ENCODE data around the gene KRIT1. TPM values are rescaled to one million over a fixed set of nuclear protein-coding genes. Genes with fewer than 3 reads are reported as not detected.

Gene KRIT1
- total RNA-seq (ENCODE audit: unreplicated experiment): 37.8 TPM
- long read RNA-seq, partial matches to known transcripts: 2 of 4 reads
- long read RNA-seq, other reads (novel, unspliced or antisense): 2 of 4 reads

DNA sequence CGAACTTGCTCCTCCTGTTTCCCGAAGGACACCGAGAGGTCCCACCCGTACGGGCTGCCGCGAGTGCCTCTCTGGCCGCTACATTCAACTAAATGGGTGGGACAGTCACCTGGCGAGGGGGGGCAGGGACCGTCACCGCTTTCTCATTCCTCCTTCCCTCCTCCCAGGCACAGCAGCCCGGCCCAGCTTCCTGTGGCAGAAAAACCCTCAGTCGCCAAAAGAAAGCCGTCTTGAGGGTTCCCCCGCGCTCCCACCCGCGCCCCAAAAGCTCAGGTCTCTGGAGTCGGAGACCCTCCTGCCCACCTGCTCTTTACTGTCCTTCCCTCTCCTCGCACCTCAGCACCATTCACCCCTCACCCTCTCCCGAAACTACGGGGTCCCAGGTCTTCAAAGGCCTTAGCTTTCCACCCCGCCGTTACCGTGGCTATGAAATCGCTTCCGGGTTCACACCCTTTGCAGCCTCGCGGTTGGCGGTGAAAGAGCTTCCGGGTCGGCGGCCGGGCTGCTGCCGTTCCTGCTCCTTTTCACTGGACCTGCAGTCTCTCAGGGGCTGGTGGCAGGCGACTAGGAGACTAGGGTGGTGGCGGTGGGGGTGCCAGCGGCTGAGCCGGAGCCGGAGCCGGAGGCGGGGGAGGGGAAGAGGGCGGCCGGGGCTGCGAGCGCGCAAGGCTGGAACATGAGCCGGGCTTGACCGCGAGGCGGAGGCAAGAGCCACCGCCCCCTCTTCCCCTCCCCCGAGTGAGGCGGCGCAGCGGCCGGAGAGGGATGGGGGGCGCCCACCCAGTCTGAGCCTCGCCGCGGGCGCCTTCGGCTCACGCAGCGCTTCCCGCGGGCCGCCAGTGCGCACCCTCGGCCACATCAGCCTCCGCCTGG is at the start of gene KRIT1, which contains the start of gene ANKIB1:
KRIT1 (minus strand) TSS at position 428 of the 873 bp plus-strand sequence. CDS start 3,779 bp downstream, outside the sequence.
ANKIB1 (plus strand) TSS at position 488 of the 873 bp plus-strand sequence. CDS start 49,005 bp downstream, outside the sequence.
- peaks cover 18% of the 10 kb centered on the region for H3K4me1 Mint-ChIP-seq (ENCODE audit: low read depth, unreplicated experiment)
- H3K4me3 Mint-ChIP-seq (ENCODE audit: unreplicated experiment): peak within 1 kb of the TSS; percentile 100
- DNase-seq: peak; percentile 91
- H3K9me3 Mint-ChIP-seq (ENCODE audit: unreplicated experiment): peaks cover 12% of the 10 kb centered on the region
- peaks cover 9% of the 10 kb centered on the region for H3K27me3 Mint-ChIP-seq (ENCODE audit: unreplicated experiment)
- no peaks in the 10 kb centered on the region for H3K36me3 Mint-ChIP-seq (ENCODE audit: unreplicated experiment)
- peak within 1 kb of the TSS; percentile 99 for H3K27ac Mint-ChIP-seq (ENCODE audit: unreplicated experiment)
- no peak for TF ChIP-seq CTCF (IDR thresholded peaks at IDR 0.05; ENCODE audit: partially characterized antibody, unreplicated experiment)

- TF ChIP-seq CTCF (IDR thresholded peaks at IDR 0.05; ENCODE audit: partially characterized antibody, unreplicated experiment): no peak
- H3K4me1 Mint-ChIP-seq (ENCODE audit: low read depth, unreplicated experiment): peaks cover 6% of the 10 kb centered on the region
- no peaks in the 10 kb centered on the region for H3K27me3 Mint-ChIP-seq (ENCODE audit: unreplicated experiment)
- H3K36me3 Mint-ChIP-seq (ENCODE audit: unreplicated experiment): no peaks in the 10 kb centered on the region
- peaks cover 4% of the 10 kb centered on the region for H3K9me3 Mint-ChIP-seq (ENCODE audit: unreplicated experiment)
- no peak overlapping the region for H3K4me3 Mint-ChIP-seq (ENCODE audit: unreplicated experiment)
- no peak for DNase-seq
- no peak overlapping the region for H3K27ac Mint-ChIP-seq (ENCODE audit: unreplicated experiment)
These were observed 49.7 kb upstream of the KRIT1 start for GRCh38 chr7:92295391-92295790.

DNA sequence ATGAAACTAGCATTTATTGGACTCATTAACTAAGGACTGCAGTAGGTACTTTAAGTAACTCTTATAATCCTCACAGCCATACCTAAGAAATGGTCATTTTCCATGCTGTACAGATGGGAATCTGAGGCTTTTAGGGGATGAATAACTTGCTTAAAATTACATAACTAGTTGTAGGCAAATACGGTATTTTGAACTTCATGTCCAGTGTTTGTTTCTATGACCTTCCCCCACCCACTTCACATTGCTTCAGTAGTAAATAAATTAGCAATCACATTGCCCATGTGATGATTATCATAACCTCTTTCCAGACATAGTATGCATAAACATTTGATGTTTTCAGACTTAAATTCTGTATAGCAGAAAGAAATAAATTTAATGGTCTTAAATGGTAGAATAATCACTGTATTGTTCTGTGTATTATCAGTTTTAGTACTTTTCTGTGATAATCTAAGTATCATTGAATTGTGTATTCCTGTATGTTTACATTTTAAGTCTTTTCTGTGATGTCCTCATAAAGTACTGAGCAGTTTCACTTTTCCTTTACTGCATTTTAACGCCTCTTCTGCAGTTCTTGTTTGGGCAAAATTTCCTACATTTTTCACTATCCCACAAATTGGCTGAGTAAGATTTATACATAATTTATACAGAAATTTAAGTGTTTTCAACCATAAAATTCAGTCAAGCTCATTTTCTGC is 48.3 kb upstream of the KRIT1 start:
- no peak for TF ChIP-seq CTCF (IDR thresholded peaks at IDR 0.05; ENCODE audit: partially characterized antibody, unreplicated experiment)
- DNase-seq: no peak
- Mint-ChIP-seq H3K9me3 (ENCODE audit: unreplicated experiment) (peaks cover 4% of the 10 kb centered on the region), H3K27ac (ENCODE audit: unreplicated experiment) (no peak overlapping the region), H3K36me3 (ENCODE audit: unreplicated experiment) (no peaks in the 10 kb centered on the region), H3K4me3 (ENCODE audit: unreplicated experiment) (no peak overlapping the region), H3K27me3 (ENCODE audit: unreplicated experiment) (no peaks in the 10 kb centered on the region), H3K4me1 (ENCODE audit: low read depth, unreplicated experiment) (peaks cover 6% of the 10 kb centered on the region)

DNA sequence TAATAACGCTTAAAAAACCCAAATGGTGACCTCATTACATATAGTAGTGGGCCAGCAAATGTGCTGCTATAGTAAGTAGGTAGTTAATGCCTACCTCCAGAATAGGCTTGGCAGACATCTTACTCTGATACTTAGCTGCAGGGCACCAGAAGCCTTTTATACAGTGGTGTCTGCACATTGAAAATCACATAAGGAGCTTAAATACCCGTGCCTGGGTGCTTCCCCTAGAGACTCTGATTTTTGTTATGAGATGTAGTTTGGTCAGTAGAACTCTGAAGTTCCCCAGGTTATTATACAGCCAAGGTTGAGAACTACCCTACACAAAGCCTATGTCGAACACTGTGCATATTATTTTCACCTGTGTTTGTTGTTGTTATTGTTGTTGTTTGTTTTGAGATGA is 47.3 kb upstream of the KRIT1 start:
- peaks cover 4% of the 10 kb centered on the region for H3K9me3 Mint-ChIP-seq (ENCODE audit: unreplicated experiment)
- H3K4me1 Mint-ChIP-seq (ENCODE audit: low read depth, unreplicated experiment): peaks cover 6% of the 10 kb centered on the region
- no peak for TF ChIP-seq CTCF (IDR thresholded peaks at IDR 0.05; ENCODE audit: partially characterized antibody, unreplicated experiment)
- no peak overlapping the region for H3K27ac Mint-ChIP-seq (ENCODE audit: unreplicated experiment)
- DNase-seq: no peak
- H3K36me3 Mint-ChIP-seq (ENCODE audit: unreplicated experiment): no peaks in the 10 kb centered on the region
- no peak overlapping the region for H3K4me3 Mint-ChIP-seq (ENCODE audit: unreplicated experiment)
- H3K27me3 Mint-ChIP-seq (ENCODE audit: unreplicated experiment): no peaks in the 10 kb centered on the region
